ENCODE measurements around the gene PTPRN2. TPM values are rescaled to one million over a fixed set of nuclear protein-coding genes. Genes with fewer than 3 reads are reported as not detected.

Gene PTPRN2
- total RNA-seq, 1 donor from 2014 or later, result 11.4 TPM

DNA sequence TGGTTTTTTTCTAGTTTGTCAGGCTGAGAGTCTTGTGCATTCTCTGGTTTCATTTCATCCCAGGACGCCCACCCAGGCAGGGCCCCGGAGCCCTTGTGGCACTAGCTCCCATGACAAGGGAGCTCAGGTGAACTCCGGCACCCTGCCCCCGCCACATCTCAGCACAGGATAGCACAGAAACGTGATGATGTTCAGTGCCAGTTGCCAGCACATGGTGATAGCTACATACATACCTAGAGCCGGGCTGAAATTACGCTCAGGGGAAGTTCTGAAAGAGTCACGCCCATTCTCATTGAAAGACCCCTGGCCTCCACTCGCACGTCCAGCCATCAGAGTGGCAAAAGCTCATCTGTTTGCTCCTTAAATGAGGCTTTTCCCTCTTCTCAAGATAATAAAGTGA, 273.7 kb downstream of the PTPRN2 start:
- Mint-ChIP-seq H3K4me3 (ENCODE audit: low read depth) (no peak overlapping the region), H3K4me1 (ENCODE audit: low read depth) (no peaks in the 10 kb centered on the region), H3K36me3 (ENCODE audit: insufficient read depth) (peaks cover 5% of the 10 kb centered on the region), H3K27me3 (peaks cover 8% of the 10 kb centered on the region), H3K9me3 (ENCODE audit: low read depth) (peaks cover 18% of the 10 kb centered on the region), H3K27ac (no peak overlapping the region)
- no peak for DNase-seq (ENCODE audit: low spot score, unreplicated experiment)
- TF ChIP-seq, protein P1, sequence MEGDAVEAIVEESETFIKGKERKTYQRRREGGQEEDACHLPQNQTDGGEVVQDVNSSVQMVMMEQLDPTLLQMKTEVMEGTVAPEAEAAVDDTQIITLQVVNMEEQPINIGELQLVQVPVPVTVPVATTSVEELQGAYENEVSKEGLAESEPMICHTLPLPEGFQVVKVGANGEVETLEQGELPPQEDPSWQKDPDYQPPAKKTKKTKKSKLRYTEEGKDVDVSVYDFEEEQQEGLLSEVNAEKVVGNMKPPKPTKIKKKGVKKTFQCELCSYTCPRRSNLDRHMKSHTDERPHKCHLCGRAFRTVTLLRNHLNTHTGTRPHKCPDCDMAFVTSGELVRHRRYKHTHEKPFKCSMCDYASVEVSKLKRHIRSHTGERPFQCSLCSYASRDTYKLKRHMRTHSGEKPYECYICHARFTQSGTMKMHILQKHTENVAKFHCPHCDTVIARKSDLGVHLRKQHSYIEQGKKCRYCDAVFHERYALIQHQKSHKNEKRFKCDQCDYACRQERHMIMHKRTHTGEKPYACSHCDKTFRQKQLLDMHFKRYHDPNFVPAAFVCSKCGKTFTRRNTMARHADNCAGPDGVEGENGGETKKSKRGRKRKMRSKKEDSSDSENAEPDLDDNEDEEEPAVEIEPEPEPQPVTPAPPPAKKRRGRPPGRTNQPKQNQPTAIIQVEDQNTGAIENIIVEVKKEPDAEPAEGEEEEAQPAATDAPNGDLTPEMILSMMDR (IDR thresholded peaks at IDR 0.05; ENCODE audit: unreplicated experiment), result no peak

GRCh38 chr7:158312789-158313188, 274.8 kb downstream of the PTPRN2 start:
- no peak for DNase-seq (ENCODE audit: low spot score, unreplicated experiment)
- H3K4me1 Mint-ChIP-seq (ENCODE audit: low read depth), result no peaks in the 10 kb centered on the region
- H3K27me3 Mint-ChIP-seq, result peaks cover 8% of the 10 kb centered on the region
- no peak overlapping the region for H3K27ac Mint-ChIP-seq
- H3K9me3 Mint-ChIP-seq (ENCODE audit: low read depth), result peaks cover 23% of the 10 kb centered on the region
- peaks cover 5% of the 10 kb centered on the region for H3K36me3 Mint-ChIP-seq (ENCODE audit: insufficient read depth)
- H3K4me3 Mint-ChIP-seq (ENCODE audit: low read depth), result no peak overlapping the region
- TF ChIP-seq, protein P1 (IDR thresholded peaks at IDR 0.05; ENCODE audit: unreplicated experiment), result no peak

- Mint-ChIP-seq H3K36me3 (ENCODE audit: insufficient read depth) (peaks cover 5% of the 10 kb centered on the region), H3K27me3 (no peaks in the 10 kb centered on the region)
Measured at GRCh38 chr7:158311791-158312190, 275.8 kb downstream of the PTPRN2 start.

GRCh38 chr7:158310924-158311666, 276.5 kb downstream of the PTPRN2 start:
- H3K4me1 Mint-ChIP-seq (ENCODE audit: low read depth), result no peaks in the 10 kb centered on the region
- DNase-seq (ENCODE audit: low spot score, unreplicated experiment), result no peak
- peaks cover 32% of the 10 kb centered on the region for H3K9me3 Mint-ChIP-seq (ENCODE audit: low read depth)
- peaks cover 5% of the 10 kb centered on the region for H3K36me3 Mint-ChIP-seq (ENCODE audit: insufficient read depth)
- H3K27ac Mint-ChIP-seq, result no peak overlapping the region
- TF ChIP-seq, protein P1 (IDR thresholded peaks at IDR 0.05; ENCODE audit: unreplicated experiment), result no peak
- H3K27me3 Mint-ChIP-seq, result no peaks in the 10 kb centered on the region
- H3K4me3 Mint-ChIP-seq (ENCODE audit: low read depth), result no peak overlapping the region

More at GRCh38 chr7:158311791-158312190, 275.8 kb downstream of the PTPRN2 start:
- TF ChIP-seq, protein P1 (IDR thresholded peaks at IDR 0.05; ENCODE audit: unreplicated experiment), result no peak
- no peak overlapping the region for H3K27ac Mint-ChIP-seq
- H3K4me1 Mint-ChIP-seq (ENCODE audit: low read depth), result no peaks in the 10 kb centered on the region
- no peak for DNase-seq (ENCODE audit: low spot score, unreplicated experiment)
- no peak overlapping the region for H3K4me3 Mint-ChIP-seq (ENCODE audit: low read depth)
- peaks cover 27% of the 10 kb centered on the region for H3K9me3 Mint-ChIP-seq (ENCODE audit: low read depth)

DNA sequence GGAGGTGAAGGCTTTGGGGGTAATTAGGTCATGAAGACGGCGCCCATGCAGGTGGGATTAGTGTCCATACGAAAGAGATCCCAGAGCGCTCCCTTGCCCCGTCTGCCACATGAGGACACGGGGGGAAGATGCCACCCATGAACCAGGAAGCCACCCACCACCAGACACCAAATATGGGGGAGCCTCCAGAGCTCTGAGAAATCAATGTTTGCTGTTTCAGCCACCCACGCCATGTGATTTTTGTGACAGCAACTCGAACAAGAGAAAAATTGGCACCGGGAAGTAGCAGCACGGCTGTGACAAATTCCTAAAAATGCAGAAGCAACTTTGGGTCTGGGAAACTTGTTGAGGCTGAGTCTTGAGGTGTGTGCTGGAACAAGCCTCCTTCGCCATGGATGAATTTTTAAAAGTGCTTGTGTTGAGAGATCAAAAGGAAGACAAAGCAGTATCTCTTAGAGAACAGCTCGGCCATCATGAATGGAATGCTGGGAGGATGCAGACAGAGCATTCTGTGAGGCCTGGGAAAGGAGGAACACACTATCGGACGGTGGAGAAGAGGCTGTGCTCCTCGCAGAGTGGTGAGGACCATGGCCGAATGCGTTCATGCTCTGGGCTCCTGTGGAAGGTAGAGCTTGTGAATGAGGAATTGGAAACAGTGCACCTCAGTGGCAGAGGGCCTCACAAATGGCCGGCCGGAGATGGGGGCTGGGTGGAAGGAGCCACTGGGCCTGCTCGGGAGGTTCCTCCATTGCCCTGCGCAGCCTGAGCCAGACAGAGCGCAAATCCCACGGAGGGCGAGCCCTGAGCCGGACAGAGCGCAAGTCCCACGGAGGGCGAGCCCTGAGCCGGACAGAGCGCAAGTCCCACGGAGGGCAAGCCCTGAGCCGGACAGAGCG, 277.5 kb downstream of the PTPRN2 start:
- H3K4me3 Mint-ChIP-seq (ENCODE audit: low read depth), result no peak overlapping the region
- H3K9me3 Mint-ChIP-seq (ENCODE audit: low read depth), result peaks cover 28% of the 10 kb centered on the region
- no peaks in the 10 kb centered on the region for H3K4me1 Mint-ChIP-seq (ENCODE audit: low read depth)
- H3K27me3 Mint-ChIP-seq, result no peaks in the 10 kb centered on the region
- H3K27ac Mint-ChIP-seq, result no peak overlapping the region
- DNase-seq (ENCODE audit: low spot score, unreplicated experiment), result no peak
- TF ChIP-seq, protein P1 (IDR thresholded peaks at IDR 0.05; ENCODE audit: unreplicated experiment), result no peak
- H3K36me3 Mint-ChIP-seq (ENCODE audit: insufficient read depth), result peaks cover 2% of the 10 kb centered on the region
